CD4-positive, alpha-beta T cell treated with Interferon alpha-2 for 1 hour (primary cell): ENCODE measurements around the gene RIN3.

ENCODE experiments used
- DNase-seq, 2 donors: peaks; one replicate each; pipeline ENCODE4 v3.0.0-alpha.2; 2020 to 2022

Gene RIN3

GRCh38 chr14:92694807-92695206 lies 181.2 kb downstream of the RIN3 start:
- DNase-seq = no peak

- DNase-seq = no peak
Measured at GRCh38 chr14:92695562-92695961, 182.0 kb downstream of the RIN3 start.

- no peak for DNase-seq
Measured at GRCh38 chr14:92696366-92696765, 182.8 kb downstream of the RIN3 start.

GRCh38 chr14:92698393-92698792 lies 184.8 kb downstream of the RIN3 start:
- no peak for DNase-seq

GRCh38 chr14:92701826-92702225 lies 188.2 kb downstream of the RIN3 start:
- no peak for DNase-seq

GRCh38 chr14:92702441-92702918 lies 188.9 kb downstream of the RIN3 start:
- no peak for DNase-seq

- DNase-seq = no peak
Measured at GRCh38 chr14:92703516-92703915, 189.9 kb downstream of the RIN3 start.

- DNase-seq = peak; percentile 29 to 72
Measured at GRCh38 chr14:92704036-92704804, 190.6 kb downstream of the RIN3 start.

GRCh38 chr14:92704821-92705220 lies 191.2 kb downstream of the RIN3 start:
- DNase-seq = no peak

GRCh38 chr14:92706386-92706785 lies 192.8 kb downstream of the RIN3 start:
- no peak for DNase-seq

GRCh38 chr14:92709340-92710000 lies 195.9 kb downstream of the RIN3 start:
- no peak for DNase-seq

- no peak for DNase-seq
Measured at GRCh38 chr14:92710001-92710341, 196.4 kb downstream of the RIN3 start.

GRCh38 chr14:92711976-92712653 lies 198.5 kb downstream of the RIN3 start:
- no peak for DNase-seq

GRCh38 chr14:92712654-92713051 lies 199.1 kb downstream of the RIN3 start:
- DNase-seq = no peak

- peak; percentile 75 to 78 for DNase-seq
Measured at GRCh38 chr14:92714739-92715307, 201.2 kb downstream of the RIN3 start.

- no peak for DNase-seq
Measured at GRCh38 chr14:92716131-92716530, 202.6 kb downstream of the RIN3 start.

GRCh38 chr14:92717571-92718042 lies 204.0 kb downstream of the RIN3 start:
- no peak for DNase-seq

GRCh38 chr14:92718664-92719063 lies 205.1 kb downstream of the RIN3 start:
- no peak for DNase-seq

- DNase-seq = no peak
Measured at GRCh38 chr14:92719421-92719820, 205.8 kb downstream of the RIN3 start.

GRCh38 chr14:92719890-92720323 lies 206.3 kb downstream of the RIN3 start:
- DNase-seq = no peak

- peak in 1 of 2 donors; percentile 41 for DNase-seq
Measured at GRCh38 chr14:92724516-92725340, 211.1 kb downstream of the RIN3 start.
